Ureter (tissue), 1 donor: Measurements from ENCODE around the gene CA10. TPM values are rescaled to one million over a fixed set of nuclear protein-coding genes. Genes with fewer than 3 reads are reported as not detected.

Experiments used
- DNase-seq: peaks from one replicate; pipeline ENCODE4 v3.0.0-alpha.2; 2020; ENCODE audit warnings: low spot score
- total RNA-seq: library from RNA; stranded (reverse); gene quantifications from one replicate; pipeline ENCODE4 v1.2.4, GENCODE V29; 2023
- donor health status: DM: yes; HTN: yes; CAD: no.

CA10 gene
- total RNA-seq, 1 donor from 2014 or later, result not detected

- no peak for DNase-seq
These were observed 510.7 kb downstream of the CA10 start for GRCh38 chr17:51647826-51648225.

- no peak for DNase-seq
These were observed 511.4 kb downstream of the CA10 start for GRCh38 chr17:51647067-51647466.

- no peak for DNase-seq
These were observed 512.0 kb downstream of the CA10 start for GRCh38 chr17:51646539-51646938.

GRCh38 chr17:51645056-51645455, 513.5 kb downstream of the CA10 start:
- no peak for DNase-seq

GRCh38 chr17:51643702-51644490, 514.6 kb downstream of the CA10 start:
- DNase-seq, result no peak

- no peak for DNase-seq
These were observed 516.5 kb downstream of the CA10 start for GRCh38 chr17:51642029-51642428.

GRCh38 chr17:51640108-51640622, 518.3 kb downstream of the CA10 start:
- DNase-seq, result no peak

GRCh38 chr17:51638971-51639370, 519.5 kb downstream of the CA10 start:
- DNase-seq, result no peak

GRCh38 chr17:51636291-51636690, 522.2 kb downstream of the CA10 start:
- no peak for DNase-seq

GRCh38 chr17:51630101-51630671, 528.3 kb downstream of the CA10 start:
- no peak for DNase-seq

GRCh38 chr17:51629232-51629631, 529.3 kb downstream of the CA10 start:
- DNase-seq, result no peak

GRCh38 chr17:51627779-51628178, 530.7 kb downstream of the CA10 start:
- no peak for DNase-seq

GRCh38 chr17:51618476-51618875, 540.0 kb downstream of the CA10 start:
- DNase-seq, result no peak

GRCh38 chr17:51617986-51618385, 540.5 kb downstream of the CA10 start:
- no peak for DNase-seq

GRCh38 chr17:51613255-51613654, 545.3 kb downstream of the CA10 start:
- DNase-seq, result no peak

- no peak for DNase-seq
These were observed 545.8 kb downstream of the CA10 start for GRCh38 chr17:51612692-51613091.

- DNase-seq, result no peak
These were observed 546.9 kb downstream of the CA10 start for GRCh38 chr17:51611585-51611984.

GRCh38 chr17:51610834-51611233, 547.7 kb downstream of the CA10 start:
- no peak for DNase-seq

GRCh38 chr17:51610155-51610554, 548.4 kb downstream of the CA10 start:
- no peak for DNase-seq

GRCh38 chr17:51608251-51608933, 550.1 kb downstream of the CA10 start:
- no peak for DNase-seq

GRCh38 chr17:51607512-51607911, 551.0 kb downstream of the CA10 start:
- no peak for DNase-seq

- DNase-seq, result no peak
These were observed 554.1 kb downstream of the CA10 start for GRCh38 chr17:51604299-51605020.
